ENCODE data around the gene FATE1.
"Not testable (repeated sequence)": the region's sequence is repeated elsewhere in the genome, so short reads cannot be mapped to it uniquely, and the experiment has no call there.

Gene FATE1

DNA sequence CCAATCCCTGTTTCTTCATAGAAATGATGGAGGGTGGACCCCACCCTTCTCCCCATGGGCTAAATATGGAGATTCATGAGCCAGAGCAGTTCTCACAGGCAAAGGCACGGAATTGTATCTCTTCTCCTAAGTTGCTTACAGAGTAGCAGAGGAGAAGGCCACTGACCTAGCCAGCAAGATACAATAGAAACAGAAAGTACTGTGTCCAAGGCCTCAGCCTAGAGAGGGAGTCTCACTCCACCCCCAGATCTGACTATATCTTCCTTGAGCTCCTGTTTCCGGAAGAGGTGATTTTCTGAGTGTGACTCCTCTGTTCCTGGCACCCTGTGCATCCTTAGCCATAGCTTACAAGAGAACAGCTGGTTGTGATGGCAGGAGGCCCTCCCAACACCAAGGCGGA, at the start of gene FATE1:
Gene FATE1, plus strand, starts transcription at position 284 of the 400 bp plus-strand sequence. Its CDS starts 85 bp downstream, at position 369.
- DNase-seq: no peak

- no peak for DNase-seq
Observed at GRCh38 chrX:151675121-151675746, 40.6 kb upstream of the FATE1 start.

- no peak for DNase-seq
Observed at GRCh38 chrX:151676196-151676595, 39.6 kb upstream of the FATE1 start.

DNA sequence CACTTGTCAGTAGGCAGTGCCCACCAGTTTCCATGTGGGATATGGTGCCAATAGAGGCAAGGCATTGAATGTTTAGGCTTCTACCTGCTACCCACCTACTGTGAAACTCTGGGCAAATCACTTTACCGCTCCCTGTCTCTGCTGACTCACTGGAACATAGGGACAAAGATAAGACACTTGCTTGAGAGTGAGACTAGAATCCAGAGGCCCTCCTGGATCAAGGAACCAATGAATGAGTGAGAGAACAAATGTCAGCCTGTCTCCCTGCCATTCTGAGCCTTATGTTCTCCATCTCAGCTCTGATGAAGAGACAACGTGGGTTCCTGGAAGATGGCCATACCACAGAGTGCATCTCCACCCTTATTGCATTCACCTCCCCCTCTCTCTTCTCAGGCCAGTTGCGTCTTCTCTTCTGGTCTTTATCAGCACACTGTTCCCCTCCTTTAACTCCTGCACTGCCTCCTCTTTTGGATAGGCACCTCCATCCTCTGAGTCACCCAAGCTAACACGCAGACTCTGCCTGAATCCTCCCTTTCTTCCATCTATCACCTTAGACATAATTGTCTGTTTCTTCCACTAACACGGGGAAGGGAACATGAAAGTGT, 35.9 kb upstream of the FATE1 start:
- no peak for DNase-seq

DNA sequence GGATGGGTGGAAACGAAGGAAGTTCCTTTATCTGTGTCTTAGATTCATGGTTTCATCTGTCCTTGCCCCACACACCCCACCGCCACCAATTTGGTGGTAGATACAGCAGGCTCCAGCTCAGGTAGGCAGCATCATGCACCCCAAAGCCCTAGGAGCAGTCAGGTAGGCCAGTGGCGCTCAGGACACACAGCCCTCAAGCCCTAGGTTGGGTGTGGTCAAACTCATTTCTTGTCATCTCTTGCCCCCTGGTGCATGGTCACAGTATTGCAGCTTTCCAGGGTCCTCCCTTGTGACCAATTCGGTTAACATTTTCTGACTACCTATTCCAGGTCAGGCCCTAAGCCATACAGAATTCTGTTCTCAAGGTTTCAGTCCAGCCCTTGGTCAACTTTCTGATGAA, 35.0 kb upstream of the FATE1 start:
- peak; percentile 76 for DNase-seq

- no peak for DNase-seq
Observed at GRCh38 chrX:151687635-151688034, 28.2 kb upstream of the FATE1 start.

- DNase-seq: no peak
Observed at GRCh38 chrX:151688695-151689094, 27.1 kb upstream of the FATE1 start.

GRCh38 chrX:151692825-151693224, 23.0 kb upstream of the FATE1 start:
- DNase-seq: no peak

GRCh38 chrX:151694121-151694520, 21.7 kb upstream of the FATE1 start:
- DNase-seq: no peak

DNA sequence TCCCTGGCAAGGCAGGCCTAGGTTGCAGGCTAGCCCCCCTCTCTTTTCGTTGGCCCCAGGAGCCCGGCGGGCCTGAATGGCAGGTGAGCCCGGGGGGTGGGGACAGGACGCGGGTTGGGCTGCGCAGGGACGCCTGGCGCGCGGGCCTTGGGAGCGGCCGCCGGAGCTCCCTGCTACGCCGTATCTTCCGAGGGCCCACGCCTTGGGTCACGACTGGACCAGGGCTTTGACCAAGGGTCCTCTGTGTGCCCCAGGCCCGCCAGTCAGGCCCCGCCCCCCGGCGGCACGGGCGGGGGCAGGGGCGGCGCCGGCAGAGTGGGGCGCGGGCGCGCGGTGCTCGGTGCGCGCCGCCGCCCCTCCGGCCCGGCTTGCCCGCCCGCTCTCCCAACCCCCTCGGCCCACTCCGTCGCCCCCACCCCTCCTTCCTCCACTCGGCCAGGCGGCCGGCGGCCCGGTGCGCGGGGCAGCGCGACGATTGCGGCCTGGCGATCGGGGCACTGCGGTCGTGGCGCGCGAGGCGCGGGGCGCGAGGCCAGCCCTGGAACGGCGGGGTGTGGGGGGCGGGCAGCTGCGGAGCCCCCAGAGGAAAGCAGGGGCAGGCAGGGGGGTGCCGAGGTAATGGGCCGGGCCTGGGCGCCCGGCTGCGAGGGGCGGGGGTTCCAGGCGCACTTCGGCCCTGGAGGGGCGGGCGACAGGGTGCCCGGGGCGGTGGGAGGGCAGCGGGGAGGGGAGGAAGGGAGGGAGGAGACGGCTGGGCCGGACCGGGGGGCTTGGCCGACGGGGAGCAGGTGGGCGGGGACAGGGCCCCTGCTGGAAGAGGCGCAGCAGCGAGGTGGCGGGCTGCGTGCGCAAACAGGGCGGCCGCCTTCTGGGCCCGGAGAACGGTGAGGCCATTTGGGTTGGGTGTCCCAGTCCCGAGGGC, 20.9 kb upstream of the FATE1 start, which contains the start of gene PRRG3:
Gene PRRG3, plus strand, starts transcription at position 798 of the 922 bp plus-strand sequence. CDS start 3,357 bp downstream, outside the sequence.
- DNase-seq: no peak

- DNase-seq: no peak
Observed at GRCh38 chrX:151695583-151696340, 20.1 kb upstream of the FATE1 start.

DNA sequence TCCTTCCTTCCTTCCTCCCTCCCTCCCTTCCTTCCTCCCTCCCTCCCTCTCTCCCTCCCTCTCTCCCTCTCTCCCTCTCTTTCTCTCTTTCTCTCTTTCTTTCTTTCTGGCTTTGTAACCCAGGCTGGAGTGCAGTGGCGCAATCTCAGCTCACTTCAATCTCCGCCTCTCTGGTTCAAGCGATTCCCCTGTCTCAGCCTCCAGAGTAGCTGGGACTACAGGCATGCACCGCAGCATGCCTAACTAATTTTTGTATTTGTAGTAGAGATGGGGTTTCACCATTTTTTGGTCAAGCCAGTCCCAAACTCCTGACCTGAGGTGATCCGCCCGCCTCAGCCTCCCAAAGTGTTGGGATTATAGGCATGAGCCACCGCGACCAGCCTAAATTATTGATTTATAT, 18.8 kb upstream of the FATE1 start:
- DNase-seq: not testable (repeated sequence)

DNA sequence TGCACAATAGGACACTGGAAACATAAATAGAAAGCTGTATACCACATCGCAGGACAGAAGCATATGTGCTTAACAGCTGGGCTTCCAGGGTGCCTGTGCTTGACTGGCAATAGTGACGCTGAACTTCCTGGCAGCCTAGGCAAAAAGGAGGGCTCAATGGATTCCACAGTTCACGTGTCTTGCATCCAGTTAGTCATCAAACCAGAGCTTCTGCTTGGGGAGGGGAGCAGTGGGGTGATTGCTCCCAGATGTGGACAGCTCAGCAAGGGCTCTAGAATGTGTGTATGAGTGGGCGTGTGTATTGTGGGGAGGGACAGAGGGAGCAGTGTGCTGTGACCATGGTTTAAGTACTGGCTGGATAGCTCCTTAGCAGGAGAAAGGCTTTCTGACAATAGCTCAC, 18.3 kb upstream of the FATE1 start:
- no peak for DNase-seq

DNA sequence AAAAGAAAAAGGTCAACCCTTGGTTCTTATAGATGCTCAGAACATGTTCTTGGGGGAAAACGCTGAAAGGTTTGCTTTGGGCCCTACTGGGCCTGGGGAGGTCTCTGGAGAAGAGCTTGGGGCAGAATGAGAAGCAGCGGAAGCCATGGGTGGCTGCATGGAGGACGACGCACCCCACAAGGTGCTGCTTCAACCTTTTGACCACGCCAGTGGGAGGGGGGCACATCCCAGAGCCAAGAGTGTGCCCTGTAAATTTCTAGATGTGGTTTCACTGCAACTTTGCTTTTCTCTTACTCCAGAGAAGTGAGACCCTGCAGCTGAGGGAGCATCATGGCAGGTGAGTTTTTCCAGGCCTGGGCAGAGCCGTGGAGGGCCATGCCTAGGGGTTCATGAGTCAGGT, 17.4 kb upstream of the FATE1 start:
- no peak for DNase-seq

DNA sequence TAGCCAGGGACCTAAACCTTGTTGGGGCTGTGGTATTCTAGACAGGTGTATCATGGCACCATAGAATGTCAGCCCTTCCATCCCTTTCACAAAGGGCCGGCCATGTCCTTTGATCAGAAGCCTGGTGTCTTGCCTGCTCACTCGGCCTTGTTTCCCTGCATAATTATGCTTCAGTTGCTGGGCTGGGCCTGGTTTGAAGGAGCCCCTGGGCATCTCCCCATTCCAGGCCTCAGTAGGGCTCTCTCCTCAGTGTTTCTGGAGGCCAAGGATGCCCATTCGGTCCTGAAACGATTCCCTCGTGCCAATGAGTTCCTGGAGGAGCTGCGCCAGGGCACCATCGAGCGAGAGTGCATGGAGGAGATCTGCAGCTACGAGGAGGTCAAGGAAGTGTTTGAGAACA, 16.1 kb upstream of the FATE1 start:
- no peak for DNase-seq

- no peak for DNase-seq
Observed at GRCh38 chrX:151700581-151700980, 15.3 kb upstream of the FATE1 start.

DNA sequence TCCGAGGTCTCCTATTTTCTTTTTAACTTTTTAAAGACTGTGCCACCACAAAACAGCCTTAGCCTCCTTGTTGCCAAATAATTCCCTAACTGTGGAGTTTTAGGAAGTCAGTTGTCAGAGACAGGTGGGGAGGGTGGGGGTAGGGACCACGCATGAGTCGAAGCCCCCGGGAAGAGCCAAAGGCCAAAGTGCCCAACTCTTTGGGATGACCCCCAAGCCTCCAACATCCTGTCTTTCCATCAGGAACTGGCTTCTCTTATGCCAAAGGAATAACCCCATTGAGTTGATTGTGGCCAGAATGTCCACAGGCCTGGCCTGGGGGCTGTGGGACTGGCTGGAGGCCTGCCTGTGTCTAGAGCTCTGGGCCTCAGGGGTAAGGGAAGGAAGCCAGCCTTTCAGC, 14.8 kb upstream of the FATE1 start:
- DNase-seq: no peak

GRCh38 chrX:151701531-151701930, 14.3 kb upstream of the FATE1 start:
- DNase-seq: no peak

- DNase-seq: no peak
Observed at GRCh38 chrX:151702026-151702714, 13.7 kb upstream of the FATE1 start.

DNA sequence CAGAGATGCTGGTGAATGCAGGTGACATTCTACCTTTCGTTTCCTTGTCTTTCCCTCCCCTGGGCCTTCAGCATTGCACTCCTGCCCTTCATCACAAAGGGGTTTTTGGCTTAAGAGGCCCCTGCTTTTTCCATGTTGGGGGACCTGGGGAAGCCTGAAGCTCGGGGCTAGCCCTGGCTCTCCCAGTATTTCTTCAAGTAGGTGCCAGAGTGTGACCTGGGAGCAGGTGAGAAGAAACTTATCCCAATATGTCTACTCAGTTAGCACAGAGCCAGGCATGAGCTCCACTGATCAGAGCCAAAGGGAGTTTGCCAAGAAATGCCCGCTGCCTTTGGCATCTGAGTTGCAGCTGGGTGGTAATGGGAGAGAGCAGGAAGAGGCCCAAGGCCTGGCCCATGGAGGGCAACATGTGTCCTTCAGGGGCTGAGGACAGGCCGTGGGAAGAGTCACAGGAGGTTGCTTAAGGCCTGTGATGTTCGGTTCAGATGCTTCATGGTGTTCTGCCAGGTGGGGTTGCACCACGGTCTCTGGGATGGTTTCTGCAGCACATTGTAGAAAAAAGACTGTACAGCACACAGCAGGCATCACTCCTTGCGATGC, 13.0 kb upstream of the FATE1 start:
- no peak for DNase-seq

DNA sequence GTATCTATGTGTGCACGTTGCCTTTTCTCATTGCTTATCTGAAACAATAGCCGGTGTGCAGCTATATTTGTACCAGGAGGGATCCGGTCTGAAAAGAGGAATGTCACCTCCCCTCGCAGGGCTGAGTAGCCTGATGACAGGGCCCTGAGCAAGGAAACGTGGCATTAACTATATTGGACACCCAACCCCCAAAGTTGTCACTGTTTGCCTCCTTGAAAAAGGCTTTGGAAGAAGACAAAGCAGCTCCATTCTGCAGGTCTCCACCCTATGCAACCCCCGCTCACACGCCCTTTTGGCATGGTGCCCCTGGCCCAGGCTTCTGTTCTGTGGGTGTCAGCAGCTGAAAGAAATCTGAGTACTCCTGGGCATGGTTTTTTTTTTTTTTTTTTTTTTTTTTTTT, 12.3 kb upstream of the FATE1 start:
- no peak for DNase-seq

Data from activated CD4-positive, alpha-beta T cell treated with anti-CD3 and anti-CD28 coated beads, Interleukin-2, amount 50 U/mL, for 16 hours (primary cell).